GM12878 (cell line): ENCODE measurements around the gene HMGCR. TPM values are rescaled to one million over a fixed set of nuclear protein-coding genes. Genes with fewer than 3 reads are reported as not detected.
A peak's percentile ranks its signal among the peaks of the same experiment; 100 is the strongest.

Source experiments
- EP300 ChIP-seq, 2 experiments: fragments of 150-350 bp in 1 of 2; IDR thresholded peaks; 2 replicates each; pipeline ENCODE4 v1.6.1; 2011 to 2012; ENCODE audit warnings: low read depth in 2 of 2, low read length in 2 of 2, borderline replicate concordance in 1 of 2, improper control_type of control experiment in 1 of 2, inconsistent platforms in 1 of 2; ENCODE audit not compliant: control insufficient read depth in 1 of 2
- GABPA ChIP-seq: IDR thresholded peaks from 2 replicates; pipeline ENCODE4 v1.6.1; 2014; ENCODE audit warnings: antibody characterized with exemption, low read depth, mild to moderate bottlenecking, inconsistent platforms
- HCFC1 ChIP-seq: fragments of 150-350 bp; IDR thresholded peaks from 2 replicates; pipeline ENCODE4 v1.6.1; 2014; ENCODE audit warnings: low read length
- IKZF2 ChIP-seq, 2 experiments: fragments of 450-650 bp; IDR thresholded peaks; 2 replicates each; pipeline ENCODE4 v1.6.1; 2017; ENCODE audit warnings: mild to moderate bottlenecking in 2 of 2, moderate library complexity in 2 of 2
- JUNB ChIP-seq: IDR thresholded peaks from 2 replicates; pipeline ENCODE4 v1.6.1; 2016; ENCODE audit warnings: antibody characterized with exemption, mild to moderate bottlenecking
- MTA2 ChIP-seq: fragments of 450-650 bp; IDR thresholded peaks from 2 replicates; pipeline ENCODE4 v1.6.1; 2016; ENCODE audit warnings: low read depth, mild to moderate bottlenecking, moderate library complexity
- NFIC ChIP-seq: IDR thresholded peaks from 2 replicates; pipeline ENCODE4 v1.6.1; 2012; ENCODE audit warnings: low read depth, mild to moderate bottlenecking, inconsistent platforms, low read length, moderate library complexity
- NR2C2 ChIP-seq: IDR thresholded peaks from 2 replicates; pipeline ENCODE4 v1.6.1; 2011; ENCODE audit warnings: borderline replicate concordance, low read depth; ENCODE audit not compliant: control insufficient read depth, insufficient read length
- PAX5 ChIP-seq: IDR thresholded peaks from 2 replicates; pipeline ENCODE4 v1.6.1; 2011; ENCODE audit warnings: low read depth, low read length, borderline replicate concordance
- POLR2A ChIP-seq: IDR thresholded peaks from 2 replicates; pipeline ENCODE4 v1.6.1; 2011; ENCODE audit warnings: low read depth, mild to moderate bottlenecking, low read length
- POLR2AphosphoS5 ChIP-seq: IDR thresholded peaks from 2 replicates; pipeline ENCODE4 v1.6.1; 2011; ENCODE audit warnings: mild to moderate bottlenecking, low read length, inconsistent platforms
- RBBP5 ChIP-seq: fragments of 200-600 bp; sonication (generic); conservative IDR thresholded peaks from 2 replicates; pipeline ENCODE4 v1.6.1; 2016
- SMAD5 ChIP-seq: IDR thresholded peaks from 2 replicates; pipeline ENCODE4 v1.6.1; 2016; ENCODE audit warnings: antibody characterized with exemption, low read depth
- SPI1 ChIP-seq: IDR thresholded peaks from 2 replicates; pipeline ENCODE4 v1.6.1; 2011; ENCODE audit warnings: low read depth, mild to moderate bottlenecking, low read length, moderate library complexity, borderline replicate concordance; ENCODE audit not compliant: insufficient read depth
- YBX1 ChIP-seq: fragments of 450-650 bp; IDR thresholded peaks from 2 replicates; pipeline ENCODE4 v1.6.1; 2016; ENCODE audit warnings: antibody characterized with exemption
- ZNF622 ChIP-seq: fragments of 450-650 bp; IDR thresholded peaks from 2 replicates; pipeline ENCODE4 v1.6.1; 2017; ENCODE audit warnings: mild to moderate bottlenecking, inconsistent platforms
- polyA plus RNA-seq, 11 experiments: library from polyadenylated mRNA; depleted of rRNA in 4 of 11; unstranded in 6 of 11; stranded (reverse) in 5 of 11; fragments of >200 nt; fragmentation: Nextera tagmentation in 4 of 11; fragmentation: Illumina TruSeq in 1 of 11; extraction: Ambion mirVana in 4 of 11; extraction: Trizol in 1 of 11; gene quantifications; 1 replicate in 1 of 11; 2 replicates in 10 of 11; pipeline versions ENCODE4 v1.2.1 to v1.2.3, GENCODE V29; 2011 to 2016; ENCODE audit warnings: inconsistent platforms in 2 of 11, missing spikeins in 2 of 11, low read depth in 1 of 11
- total RNA-seq, 4 experiments: library from RNA; depleted of rRNA in 3 of 4; stranded (reverse); fragments of >200 nt in 3 of 4; fragmentation: Illumina TruSeq in 1 of 4; extraction: Trizol in 1 of 4; gene quantifications; 2 replicates each; pipeline versions ENCODE4 v1.2.1 to v1.2.3, GENCODE V29; 2013 to 2021
- TF ChIP-seq, protein P1 (sequence below): IDR thresholded peaks from 2 replicates; pipeline ENCODE4 v1.6.1; 2012; ENCODE audit warnings: low read depth, low read length, improper control_type of control experiment
- TF ChIP-seq, protein P2 (sequence below): IDR thresholded peaks from 2 replicates; pipeline ENCODE4 v1.6.1; 2012; ENCODE audit warnings: low read length, inconsistent platforms
- TF ChIP-seq, protein P3 (sequence below): fragments of 450-650 bp; IDR thresholded peaks from 2 replicates; pipeline ENCODE4 v1.6.1; 2018; ENCODE audit warnings: borderline replicate concordance, mild to moderate bottlenecking; ENCODE audit not compliant: partially characterized antibody
- TF ChIP-seq, protein P4 (sequence below): fragments of 450-650 bp; IDR thresholded peaks from 2 replicates; pipeline ENCODE4 v1.6.1; 2017; ENCODE audit warnings: mild to moderate bottlenecking, low read depth, inconsistent platforms; ENCODE audit not compliant: poor library complexity, severe bottlenecking
- TF ChIP-seq, protein P5 (sequence below): fragments of 450-650 bp; formaldehyde crosslinking; IDR thresholded peaks from 2 replicates; pipeline ENCODE4 v1.4.0; 2020; ENCODE audit warnings: mild to moderate bottlenecking, moderate library complexity

The HMGCR gene
- total and polyA plus RNA-seq, 10 of the 15 experiments (the other 5 are each of a cell fraction or from before 2014, with no cell fraction given), result 30.8 to 119 (median 73.9) TPM

DNA sequence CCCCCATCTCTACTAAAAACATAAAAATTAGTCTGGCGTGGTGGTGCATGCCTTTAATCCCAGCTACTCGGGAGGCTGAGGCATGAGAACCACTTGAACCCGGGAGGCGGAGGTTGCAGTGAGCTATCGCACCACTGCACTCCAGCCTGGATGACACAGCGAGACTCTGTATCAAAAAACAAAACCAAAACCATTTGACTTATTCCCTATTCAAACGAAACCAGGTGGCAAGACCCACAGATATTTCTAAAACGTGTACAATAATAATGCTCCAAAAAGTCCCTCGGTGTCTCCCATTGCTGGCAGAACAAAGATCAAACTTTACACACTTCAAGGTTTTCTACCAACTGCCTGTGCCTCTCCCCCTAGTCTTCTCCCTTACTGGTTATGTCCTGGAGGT lies 29.8 kb downstream of the HMGCR start (continued):
- TF ChIP-seq, protein P1, sequence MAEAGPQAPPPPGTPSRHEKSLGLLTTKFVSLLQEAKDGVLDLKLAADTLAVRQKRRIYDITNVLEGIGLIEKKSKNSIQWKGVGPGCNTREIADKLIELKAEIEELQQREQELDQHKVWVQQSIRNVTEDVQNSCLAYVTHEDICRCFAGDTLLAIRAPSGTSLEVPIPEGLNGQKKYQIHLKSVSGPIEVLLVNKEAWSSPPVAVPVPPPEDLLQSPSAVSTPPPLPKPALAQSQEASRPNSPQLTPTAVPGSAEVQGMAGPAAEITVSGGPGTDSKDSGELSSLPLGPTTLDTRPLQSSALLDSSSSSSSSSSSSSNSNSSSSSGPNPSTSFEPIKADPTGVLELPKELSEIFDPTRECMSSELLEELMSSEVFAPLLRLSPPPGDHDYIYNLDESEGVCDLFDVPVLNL, result no peak
- TF ChIP-seq, protein P2, sequence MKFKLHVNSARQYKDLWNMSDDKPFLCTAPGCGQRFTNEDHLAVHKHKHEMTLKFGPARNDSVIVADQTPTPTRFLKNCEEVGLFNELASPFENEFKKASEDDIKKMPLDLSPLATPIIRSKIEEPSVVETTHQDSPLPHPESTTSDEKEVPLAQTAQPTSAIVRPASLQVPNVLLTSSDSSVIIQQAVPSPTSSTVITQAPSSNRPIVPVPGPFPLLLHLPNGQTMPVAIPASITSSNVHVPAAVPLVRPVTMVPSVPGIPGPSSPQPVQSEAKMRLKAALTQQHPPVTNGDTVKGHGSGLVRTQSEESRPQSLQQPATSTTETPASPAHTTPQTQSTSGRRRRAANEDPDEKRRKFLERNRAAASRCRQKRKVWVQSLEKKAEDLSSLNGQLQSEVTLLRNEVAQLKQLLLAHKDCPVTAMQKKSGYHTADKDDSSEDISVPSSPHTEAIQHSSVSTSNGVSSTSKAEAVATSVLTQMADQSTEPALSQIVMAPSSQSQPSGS, result no peak
- TF ChIP-seq SPI1 (no peak), NFIC (no peak), YBX1 (no peak), NR2C2 (no peak), POLR2AphosphoS5 (0 out of 2 replicates have a peak, but pooled peaks have one; percentile 43), SMAD5 (peak; percentile 24; the same call in 1 of the 2 replicates), IKZF2 (IDR thresholded peaks at IDR 0.05) (no peak; a peak in 2 of 4 replicates), ZNF622 (no peak), RBBP5 (no peak), POLR2A (no peak), GABPA (no peak), EP300 (IDR thresholded peaks at IDR 0.05; ENCODE audit: borderline replicate concordance in 1 of 2, control insufficient read depth in 1 of 2, low read depth in 2 of 2, low read length in 2 of 2) (peak in 1 of 2 experiments; percentile 27; a peak in 1 of 4 replicates), HCFC1 (no peak), PAX5 (0 out of 2 replicates have a peak, but pooled peaks have one; percentile 13), MTA2 (no peak), JUNB (0 out of 2 replicates have a peak, but pooled peaks have one; percentile 19)
- TF ChIP-seq, protein P3, sequence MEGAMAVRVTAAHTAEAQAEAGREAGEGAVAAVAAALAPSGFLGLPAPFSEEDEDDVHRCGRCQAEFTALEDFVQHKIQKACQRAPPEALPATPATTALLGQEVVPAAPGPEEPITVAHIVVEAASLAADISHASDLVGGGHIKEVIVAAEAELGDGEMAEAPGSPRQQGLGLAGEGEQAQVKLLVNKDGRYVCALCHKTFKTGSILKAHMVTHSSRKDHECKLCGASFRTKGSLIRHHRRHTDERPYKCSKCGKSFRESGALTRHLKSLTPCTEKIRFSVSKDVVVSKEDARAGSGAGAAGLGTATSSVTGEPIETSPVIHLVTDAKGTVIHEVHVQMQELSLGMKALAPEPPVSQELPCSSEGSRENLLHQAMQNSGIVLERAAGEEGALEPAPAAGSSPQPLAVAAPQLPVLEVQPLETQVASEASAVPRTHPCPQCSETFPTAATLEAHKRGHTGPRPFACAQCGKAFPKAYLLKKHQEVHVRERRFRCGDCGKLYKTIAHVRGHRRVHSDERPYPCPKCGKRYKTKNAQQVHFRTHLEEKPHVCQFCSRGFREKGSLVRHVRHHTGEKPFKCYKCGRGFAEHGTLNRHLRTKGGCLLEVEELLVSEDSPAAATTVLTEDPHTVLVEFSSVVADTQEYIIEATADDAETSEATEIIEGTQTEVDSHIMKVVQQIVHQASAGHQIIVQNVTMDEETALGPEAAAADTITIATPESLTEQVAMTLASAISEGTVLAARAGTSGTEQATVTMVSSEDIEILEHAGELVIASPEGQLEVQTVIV, result no peak
- TF ChIP-seq, protein P4, sequence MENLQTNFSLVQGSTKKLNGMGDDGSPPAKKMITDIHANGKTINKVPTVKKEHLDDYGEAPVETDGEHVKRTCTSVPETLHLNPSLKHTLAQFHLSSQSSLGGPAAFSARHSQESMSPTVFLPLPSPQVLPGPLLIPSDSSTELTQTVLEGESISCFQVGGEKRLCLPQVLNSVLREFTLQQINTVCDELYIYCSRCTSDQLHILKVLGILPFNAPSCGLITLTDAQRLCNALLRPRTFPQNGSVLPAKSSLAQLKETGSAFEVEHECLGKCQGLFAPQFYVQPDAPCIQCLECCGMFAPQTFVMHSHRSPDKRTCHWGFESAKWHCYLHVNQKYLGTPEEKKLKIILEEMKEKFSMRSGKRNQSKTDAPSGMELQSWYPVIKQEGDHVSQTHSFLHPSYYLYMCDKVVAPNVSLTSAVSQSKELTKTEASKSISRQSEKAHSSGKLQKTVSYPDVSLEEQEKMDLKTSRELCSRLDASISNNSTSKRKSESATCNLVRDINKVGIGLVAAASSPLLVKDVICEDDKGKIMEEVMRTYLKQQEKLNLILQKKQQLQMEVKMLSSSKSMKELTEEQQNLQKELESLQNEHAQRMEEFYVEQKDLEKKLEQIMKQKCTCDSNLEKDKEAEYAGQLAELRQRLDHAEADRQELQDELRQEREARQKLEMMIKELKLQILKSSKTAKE, result no peak
- TF ChIP-seq, protein P5, sequence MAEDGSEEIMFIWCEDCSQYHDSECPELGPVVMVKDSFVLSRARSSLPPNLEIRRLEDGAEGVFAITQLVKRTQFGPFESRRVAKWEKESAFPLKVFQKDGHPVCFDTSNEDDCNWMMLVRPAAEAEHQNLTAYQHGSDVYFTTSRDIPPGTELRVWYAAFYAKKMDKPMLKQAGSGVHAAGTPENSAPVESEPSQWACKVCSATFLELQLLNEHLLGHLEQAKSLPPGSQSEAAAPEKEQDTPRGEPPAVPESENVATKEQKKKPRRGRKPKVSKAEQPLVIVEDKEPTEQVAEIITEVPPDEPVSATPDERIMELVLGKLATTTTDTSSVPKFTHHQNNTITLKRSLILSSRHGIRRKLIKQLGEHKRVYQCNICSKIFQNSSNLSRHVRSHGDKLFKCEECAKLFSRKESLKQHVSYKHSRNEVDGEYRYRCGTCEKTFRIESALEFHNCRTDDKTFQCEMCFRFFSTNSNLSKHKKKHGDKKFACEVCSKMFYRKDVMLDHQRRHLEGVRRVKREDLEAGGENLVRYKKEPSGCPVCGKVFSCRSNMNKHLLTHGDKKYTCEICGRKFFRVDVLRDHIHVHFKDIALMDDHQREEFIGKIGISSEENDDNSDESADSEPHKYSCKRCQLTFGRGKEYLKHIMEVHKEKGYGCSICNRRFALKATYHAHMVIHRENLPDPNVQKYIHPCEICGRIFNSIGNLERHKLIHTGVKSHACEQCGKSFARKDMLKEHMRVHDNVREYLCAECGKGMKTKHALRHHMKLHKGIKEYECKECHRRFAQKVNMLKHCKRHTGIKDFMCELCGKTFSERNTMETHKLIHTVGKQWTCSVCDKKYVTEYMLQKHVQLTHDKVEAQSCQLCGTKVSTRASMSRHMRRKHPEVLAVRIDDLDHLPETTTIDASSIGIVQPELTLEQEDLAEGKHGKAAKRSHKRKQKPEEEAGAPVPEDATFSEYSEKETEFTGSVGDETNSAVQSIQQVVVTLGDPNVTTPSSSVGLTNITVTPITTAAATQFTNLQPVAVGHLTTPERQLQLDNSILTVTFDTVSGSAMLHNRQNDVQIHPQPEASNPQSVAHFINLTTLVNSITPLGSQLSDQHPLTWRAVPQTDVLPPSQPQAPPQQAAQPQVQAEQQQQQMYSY (CRISPR knock-in tag), result no peak
